IMR-90 (cell line): ENCODE data around the gene ALK.

Experiments
- BHLHE40 ChIP-seq: fragments of 150-350 bp; IDR thresholded peaks from 2 replicates; pipeline ENCODE4 v1.6.1; 2016; ENCODE audit warnings: mild to moderate bottlenecking, low read depth, low read length
- CEBPB ChIP-seq: IDR thresholded peaks from 2 replicates; pipeline ENCODE4 v1.6.1; 2012; ENCODE audit warnings: low read depth, low read length, improper control_type of control experiment
- CTCF ChIP-seq: conservative IDR thresholded peaks from 2 replicates; pipeline ENCODE4 v1.5.1; 2012; ENCODE audit warnings: mild to moderate bottlenecking, low read depth, low read length, improper control_type of control experiment
- ELK1 ChIP-seq: fragments of 150-350 bp; IDR thresholded peaks from 2 replicates; pipeline ENCODE4 v1.6.1; 2016; ENCODE audit warnings: low read depth, mild to moderate bottlenecking, low read length, moderate library complexity, borderline replicate concordance
- MAFK ChIP-seq: IDR thresholded peaks from 2 replicates; pipeline ENCODE4 v1.6.1; 2012; ENCODE audit warnings: low read depth, low read length, improper control_type of control experiment
- MAZ ChIP-seq: IDR thresholded peaks from 2 replicates; pipeline ENCODE4 v1.6.1; 2012; ENCODE audit warnings: low read depth, mild to moderate bottlenecking, low read length, improper control_type of control experiment, moderate library complexity, borderline replicate concordance
- MXI1 ChIP-seq: IDR thresholded peaks from 2 replicates; pipeline ENCODE4 v1.6.1; 2012; ENCODE audit warnings: low read depth, mild to moderate bottlenecking, low read length, moderate library complexity, borderline replicate concordance
- POLR2A ChIP-seq: IDR thresholded peaks from 2 replicates; pipeline ENCODE4 v1.6.1; 2012; ENCODE audit warnings: mild to moderate bottlenecking, low read depth, low read length
- RAD21 ChIP-seq: IDR thresholded peaks from 2 replicates; pipeline ENCODE4 v1.6.1; 2012; ENCODE audit warnings: low read length, improper control_type of control experiment
- RCOR1 ChIP-seq: IDR thresholded peaks from 2 replicates; pipeline ENCODE4 v1.6.1; 2012; ENCODE audit warnings: mild to moderate bottlenecking, low read length, improper control_type of control experiment; ENCODE audit not compliant: insufficient replicate concordance
- RFX5 ChIP-seq: IDR thresholded peaks from 2 replicates; pipeline ENCODE4 v1.8.0; 2012; ENCODE audit warnings: low read depth, mild to moderate bottlenecking, low read length, moderate library complexity
- SMC3 ChIP-seq: fragments of 150-350 bp; IDR thresholded peaks from 2 replicates; pipeline ENCODE4 v1.6.1; 2016; ENCODE audit warnings: low read depth, mild to moderate bottlenecking, antibody characterized with exemption, low read length, moderate library complexity
- USF2 ChIP-seq: fragments of 150-350 bp; IDR thresholded peaks from 2 replicates; pipeline ENCODE4 v1.6.1; 2017; ENCODE audit warnings: mild to moderate bottlenecking, antibody characterized with exemption, low read length, low read depth

- no peak for TF ChIP-seq CTCF
- TF ChIP-seq MAZ = no peak
- TF ChIP-seq POLR2A = no peak
- no peak for TF ChIP-seq RAD21
- TF ChIP-seq RCOR1 = no peak
- no peak for TF ChIP-seq ELK1
- no peak for TF ChIP-seq MXI1
- TF ChIP-seq CEBPB = no peak
- TF ChIP-seq USF2 = no peak
- no peak for TF ChIP-seq SMC3
- TF ChIP-seq MAFK = no peak
- TF ChIP-seq RFX5 = no peak
- TF ChIP-seq BHLHE40 = no peak
Observed at GRCh38 chr2:29272311-29272710, 649.1 kb downstream of the ALK start.
